Heart left ventricle (tissue), 16 donors: Measurements from ENCODE around the gene FYB2. TPM values are rescaled to one million over a fixed set of nuclear protein-coding genes. Genes with fewer than 3 reads are reported as not detected.

Experiments used
- ATAC-seq, 4 donors: fragments of 200-7000 bp; cut with Tn5 transposase; one replicate each; pipeline ENCODE4 v1.9.1; 2020 to 2022; ENCODE audit warnings: moderate library complexity in 4 of 4, mild to moderate bottlenecking in 3 of 4, moderate number of reproducible peaks in 1 of 4
- DNase-seq, 5 donors: peaks; one replicate each; pipeline ENCODE4 v3.0.0-alpha.2; 2020
- H3K27ac ChIP-seq, 12 donors: fragments of 200-600 bp; sonication (generic) in 4 of 12; one replicate each; pipeline versions ENCODE4 v1.5.0 to v1.8.0; 2016 to 2022; ENCODE audit warnings: mild to moderate bottlenecking in 2 of 12
- H3K27me3 ChIP-seq, 9 donors: fragments of 200-600 bp; sonication (generic) in 2 of 9; one replicate each; pipeline versions ENCODE4 v1.5.1 to v1.8.0; 2016 to 2022; ENCODE audit warnings: mild to moderate bottlenecking in 3 of 9
- H3K36me3 ChIP-seq, 9 donors: fragments of 200-600 bp; sonication (generic) in 2 of 9; one replicate each; pipeline versions ENCODE4 v1.5.0 to v1.8.0; 2018 to 2022; ENCODE audit warnings: mild to moderate bottlenecking in 2 of 9
- H3K4me1 ChIP-seq, 12 donors: fragments of 200-600 bp; sonication (generic) in 4 of 12; one replicate each; pipeline versions ENCODE4 v1.5.0 to v1.8.0; 2016 to 2022; ENCODE audit warnings: mild to moderate bottlenecking in 3 of 12
- H3K4me3 ChIP-seq, 12 donors: fragments of 200-600 bp; sonication (generic) in 4 of 12; one replicate each; pipeline versions ENCODE4 v1.5.0 to v1.8.0; 2017 to 2022; ENCODE audit warnings: mild to moderate bottlenecking in 9 of 12, moderate library complexity in 4 of 12
- H3K9me3 ChIP-seq, 12 donors: fragments of 200-600 bp; sonication (generic) in 4 of 12; one replicate each; pipeline versions ENCODE4 v1.5.0 to v1.8.0; 2016 to 2022; ENCODE audit warnings: mild to moderate bottlenecking in 1 of 12
- CTCF ChIP-seq, 12 donors: fragments of 200-600 bp; sonication (generic) in 4 of 12; IDR thresholded peaks; one replicate each; pipeline versions ENCODE4 v1.5.0 to v1.8.0; 2018 to 2022; ENCODE audit warnings: antibody characterized with exemption in 12 of 12, mild to moderate bottlenecking in 5 of 12
- POLR2A ChIP-seq, 2 donors: fragments of 450-650 bp; IDR thresholded peaks; one replicate each; pipeline ENCODE4 v1.6.1; 2017; ENCODE audit warnings: antibody characterized with exemption in 2 of 2, mild to moderate bottlenecking in 2 of 2, moderate library complexity in 2 of 2
- WGBS, 4 donors: extraction: QIAGEN DNeasy Blood & Tissue Kit in 2 of 4; methylation state at CpG; one replicate each; pipeline versions ENCODE4 v1.1.5 to v1.1.7; 2013 to 2018; 5-methylcytosine and 5-hydroxymethylcytosine counted together
- intact Hi-C, 10 donors: fragments of 100-400 bp; cut with DNase I; formaldehyde crosslinking; loops; one replicate each; pipeline versions ENCODE4 v1.11.1 to v1.14.2; 2022
- polyA plus RNA-seq, 2 donors: library from polyadenylated mRNA; stranded (reverse); fragments of 200-250 nt; gene quantifications; one replicate each; pipeline ENCODE4 v1.2.3, GENCODE V29; 2013
- total RNA-seq, 9 donors: library from RNA; depleted of rRNA in 2 of 9; stranded (reverse); fragments of >200 nt in 2 of 9; fragmentation: NEBNext Ultra II Directional in 3 of 9; extraction: Animal tissue kit (Norgen Biotek cat#: 25700) in 3 of 9; gene quantifications; one replicate each; pipeline versions ENCODE4 v1.1.0 to v1.2.4, GENCODE V29; 2016 to 2023
- donor health status: ischemic (EF 13 %, LVEDD 7.1; RV severe dilation, severe dysfunction).
- donor health status: healthy with polysubstance abuse.
- donor health status: DM: no; HTN: yes; CAD: no.
- donor health status: DM: no; HTN: no; CAD: no.
- donor health status: ischemic (EF 25% LVEDD 6.9; RV normal size, moderate dysfunction).
- donor health status: ischemic (EF 25% LVEDD 5.7; RV mildly dilated, moderate dysfunction).
- donor health status: healthy.
- donor health status: DM: yes; HTN: yes; CAD: no.
- donor health status: ischemic (EF 35%, LVEDD 5.7; RV mildly dilated, moderate dysfunction).
- donor health status: nonischemic (EF 11% LVEDD 7.7; RV severe dilation, severe dysfunction).
- donor health status: DM: yes; HTN: yes; CAD: no.
- donor health status: PGD.
- donor health status: ischemic (EF 29% LVEDD 5.4; RV normal size, mild dysfunction).
- donor health status: nonischemic (EF 23%, LVEDD 6.1; RV moderate dilation, normal function).

Gene FYB2
- total and polyA plus RNA-seq, 11 donors, result 0.15 to 46.3 (median 9.1) TPM

- intact Hi-C loops, result loop anchor here in 1 of 10 donors (10.0 kb wide), 1 partner anchor 145 kb away; no protein-coding TSS in a partner anchor
- Histone ChIP-seq H3K27ac (peak overlapping the region; percentile 66 to 94 (median 85)), H3K4me1 (peaks cover 0 to 32% (median 18%) of the 10 kb centered on the region in 12 donors), H3K27me3 (no peaks in the 10 kb centered on the region), H3K9me3 (no peaks in the 10 kb centered on the region), H3K36me3 (no peaks in the 10 kb centered on the region), H3K4me3 (no peak overlapping the region)
- 44 to 57% (median 51%) methylated on average over 7 of the region's 7 CpGs for WGBS, 4 donors
- peak; percentile 38 to 81 (median 68) for ATAC-seq
- TF ChIP-seq POLR2A (IDR thresholded peaks at IDR 0.05) (no peak), CTCF (IDR thresholded peaks at IDR 0.05) (no peak)
- DNase-seq, result no peak
Observed at GRCh38 chr1:56799605-56800400, 19.4 kb downstream of the FYB2 start.

- Histone ChIP-seq H3K4me3 (no peak overlapping the region), H3K9me3 (no peaks in the 10 kb centered on the region), H3K27me3 (no peaks in the 10 kb centered on the region), H3K4me1 (peaks cover 0 to 35% (median 18%) of the 10 kb centered on the region in 12 donors), H3K27ac (peak overlapping the region; percentile 66 to 94 (median 85)), H3K36me3 (no peaks in the 10 kb centered on the region)
- intact Hi-C loops, result no loop called here
- ATAC-seq, result peak; percentile 79 to 89 (median 84)
- DNase-seq, result no peak
- 13 to 23% (median 15%) methylated on average over 3 of the region's 3 CpGs for WGBS, 4 donors
- TF ChIP-seq POLR2A (IDR thresholded peaks at IDR 0.05) (no peak), CTCF (IDR thresholded peaks at IDR 0.05) (no peak)
Observed at GRCh38 chr1:56798053-56798471, 21.1 kb downstream of the FYB2 start.

GRCh38 chr1:56797065-56797685 is 22.0 kb downstream of the FYB2 start:
- peaks cover 0 to 35% (median 18%) of the 10 kb centered on the region in 12 donors for H3K4me1 ChIP-seq

More at GRCh38 chr1:56797065-56797685, 22.0 kb downstream of the FYB2 start:
- peak overlapping the region; percentile 61 to 94 (median 85) for H3K27ac ChIP-seq
- TF ChIP-seq POLR2A (IDR thresholded peaks at IDR 0.05) (no peak), CTCF (IDR thresholded peaks at IDR 0.05) (no peak)
- H3K27me3 ChIP-seq, result no peaks in the 10 kb centered on the region
- ATAC-seq, result peak; percentile 26 to 70 (median 62)
- H3K4me3 ChIP-seq, result no peak overlapping the region
- no peaks in the 10 kb centered on the region for H3K36me3 ChIP-seq
- H3K9me3 ChIP-seq, result no peaks in the 10 kb centered on the region
- intact Hi-C loops, result no loop called here
- 33 to 58% (median 50%) methylated on average over 4 to 5 of the region's 5 CpGs for WGBS, 4 donors
- DNase-seq, result peak; percentile 27 to 66 (median 43)
